ENCODE measurements around the gene ENTPD1.
A peak's percentile ranks its signal among the peaks of the same experiment; 100 is the strongest.
"Not testable (repeated sequence)": the region's sequence is repeated elsewhere in the genome, so short reads cannot be mapped to it uniquely, and the experiment has no call there.

Gene ENTPD1

DNA sequence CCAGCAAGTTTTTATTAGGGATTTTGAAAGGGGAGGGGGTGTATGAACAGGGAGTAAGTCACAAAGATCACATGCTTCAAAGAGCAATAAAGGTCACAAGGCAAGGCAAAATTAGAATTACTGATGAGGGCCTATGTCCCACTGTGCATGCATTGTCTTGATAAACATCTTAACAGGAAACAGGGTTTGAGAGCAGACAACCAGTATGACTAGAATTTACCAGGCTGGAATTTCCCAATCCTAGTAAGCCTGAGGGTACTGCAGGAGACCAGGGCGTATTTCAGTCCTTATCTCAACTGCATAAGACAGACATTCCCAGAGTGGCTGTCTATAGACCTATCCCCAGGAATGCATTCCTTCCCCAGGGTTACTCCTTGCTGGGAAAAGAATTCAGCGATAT is 44.3 kb downstream of the ENTPD1 start:
- Mint-ChIP-seq H3K27me3 (peaks cover 16% of the 10 kb centered on the region), H3K9me3 (peaks cover 0 to 23% of the 10 kb centered on the region in 2 donors), H3K4me1 (peaks cover 17% of the 10 kb centered on the region)
- not testable (repeated sequence) for H3K27ac Mint-ChIP-seq, DNase-seq, ATAC-seq, H3K4me3 Mint-ChIP-seq

DNA sequence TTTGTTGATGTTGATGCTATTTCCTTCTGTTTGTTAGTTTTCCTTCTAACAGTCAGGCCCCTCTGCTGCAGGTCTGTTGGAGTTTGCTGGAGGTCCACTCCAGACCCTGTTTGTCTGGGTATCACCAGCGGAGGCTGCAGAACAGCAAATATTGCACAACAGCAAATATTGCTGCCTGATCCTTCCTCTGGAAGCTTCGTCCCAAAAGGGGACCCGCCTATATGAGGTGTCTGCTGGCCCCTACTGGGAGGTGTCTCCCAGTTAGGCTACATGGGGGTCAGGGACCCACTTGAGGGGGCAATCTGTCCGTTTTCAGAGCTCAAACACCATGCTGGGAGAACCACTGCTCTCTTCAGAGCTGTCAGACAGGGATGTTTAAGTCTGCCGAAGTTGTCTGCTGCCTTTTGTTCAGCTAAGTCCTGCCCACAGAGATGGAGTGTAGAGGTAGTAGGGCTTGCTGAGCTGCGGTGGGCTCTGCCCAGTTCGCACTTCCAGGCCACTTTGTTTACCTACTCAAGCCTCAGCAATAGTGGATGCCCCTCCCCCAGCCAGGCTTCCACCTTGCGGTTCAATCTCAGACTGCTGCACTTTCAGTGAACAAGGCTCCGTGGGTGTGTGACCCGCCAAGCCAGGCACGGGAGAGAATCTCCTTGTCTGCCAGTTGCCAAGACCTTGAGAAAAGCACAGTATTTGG is 50.9 kb downstream of the ENTPD1 start:
- not testable (repeated sequence) for H3K4me1 Mint-ChIP-seq, H3K4me3 Mint-ChIP-seq, H3K9me3 Mint-ChIP-seq, ATAC-seq, DNase-seq, H3K27ac Mint-ChIP-seq
- peaks cover 49% of the 10 kb centered on the region for H3K27me3 Mint-ChIP-seq

- H3K4me3 Mint-ChIP-seq, ATAC-seq, H3K9me3 Mint-ChIP-seq, H3K4me1 Mint-ChIP-seq, DNase-seq, H3K27ac Mint-ChIP-seq: not testable (repeated sequence)
- peaks cover 48% of the 10 kb centered on the region for H3K27me3 Mint-ChIP-seq
Observed at GRCh38 chr10:95808705-95809308, 52.8 kb downstream of the ENTPD1 start.

DNA sequence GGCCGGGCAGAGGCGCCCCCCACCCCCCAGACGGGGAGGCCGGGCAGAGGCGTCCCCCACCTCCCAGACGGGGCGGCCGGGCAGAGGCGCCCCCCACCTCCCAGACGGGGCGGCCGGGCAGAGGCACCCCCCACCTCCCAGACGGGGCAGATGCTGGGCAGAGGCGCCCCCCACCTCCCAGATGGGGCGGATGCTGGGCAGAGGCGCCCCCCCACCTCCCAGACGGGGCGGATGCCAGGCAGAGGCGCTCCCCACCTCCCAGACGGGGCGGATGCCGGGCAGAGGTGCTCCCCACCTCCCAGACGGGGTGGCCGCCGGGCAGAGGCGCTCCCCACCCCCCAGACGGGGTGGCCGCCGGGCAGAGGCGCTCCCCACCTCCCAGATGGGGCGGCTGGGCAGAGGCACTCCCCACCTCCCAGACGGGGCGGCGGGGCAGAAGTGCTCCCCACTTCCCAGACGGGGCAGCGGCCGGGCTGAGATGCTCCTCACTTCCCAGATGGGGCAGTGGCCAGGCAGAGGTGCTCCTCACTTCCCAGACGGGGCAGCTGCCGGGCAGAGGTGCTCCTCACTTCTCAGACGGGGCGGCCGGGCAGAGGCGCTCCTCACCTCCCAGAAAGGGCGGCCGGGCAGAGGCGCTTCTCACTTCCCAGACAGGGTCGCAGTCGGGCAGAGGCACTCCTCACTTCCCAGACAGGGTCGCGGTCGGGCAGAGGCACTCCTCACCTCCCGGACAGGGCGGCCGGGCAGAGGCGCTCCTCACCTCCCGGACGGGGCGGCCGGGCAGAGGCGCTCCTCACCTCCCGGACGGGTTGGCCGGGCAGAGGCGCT is 53.6 kb downstream of the ENTPD1 start:
- no peak overlapping the region for H3K27ac Mint-ChIP-seq
- peak; percentile 64 for ATAC-seq
- peaks cover 0 to under 1% of the 10 kb centered on the region in 2 donors for H3K9me3 Mint-ChIP-seq
- H3K27me3 Mint-ChIP-seq = peaks cover 40% of the 10 kb centered on the region
- H3K4me3 Mint-ChIP-seq = no peak overlapping the region
- DNase-seq = no peak
- H3K4me1 Mint-ChIP-seq = peaks cover 6% of the 10 kb centered on the region

- Mint-ChIP-seq H3K4me3 (no peak overlapping the region), H3K27me3 (peaks cover 33% of the 10 kb centered on the region), H3K9me3 (no peaks in the 10 kb centered on the region), H3K27ac (no peak overlapping the region), H3K4me1 (peaks cover 6% of the 10 kb centered on the region)
- DNase-seq = no peak
- ATAC-seq = no peak
Observed at GRCh38 chr10:95810198-95810976, 54.4 kb downstream of the ENTPD1 start.

GRCh38 chr10:95813054-95813685 is 57.2 kb downstream of the ENTPD1 start:
- Mint-ChIP-seq H3K4me3 (no peak overlapping the region), H3K4me1 (peaks cover 6% of the 10 kb centered on the region), H3K27me3 (peaks cover 19% of the 10 kb centered on the region), H3K27ac (no peak overlapping the region), H3K9me3 (peaks cover 4 to 7% of the 10 kb centered on the region in 2 donors)
- no peak for DNase-seq
- ATAC-seq = no peak

DNA sequence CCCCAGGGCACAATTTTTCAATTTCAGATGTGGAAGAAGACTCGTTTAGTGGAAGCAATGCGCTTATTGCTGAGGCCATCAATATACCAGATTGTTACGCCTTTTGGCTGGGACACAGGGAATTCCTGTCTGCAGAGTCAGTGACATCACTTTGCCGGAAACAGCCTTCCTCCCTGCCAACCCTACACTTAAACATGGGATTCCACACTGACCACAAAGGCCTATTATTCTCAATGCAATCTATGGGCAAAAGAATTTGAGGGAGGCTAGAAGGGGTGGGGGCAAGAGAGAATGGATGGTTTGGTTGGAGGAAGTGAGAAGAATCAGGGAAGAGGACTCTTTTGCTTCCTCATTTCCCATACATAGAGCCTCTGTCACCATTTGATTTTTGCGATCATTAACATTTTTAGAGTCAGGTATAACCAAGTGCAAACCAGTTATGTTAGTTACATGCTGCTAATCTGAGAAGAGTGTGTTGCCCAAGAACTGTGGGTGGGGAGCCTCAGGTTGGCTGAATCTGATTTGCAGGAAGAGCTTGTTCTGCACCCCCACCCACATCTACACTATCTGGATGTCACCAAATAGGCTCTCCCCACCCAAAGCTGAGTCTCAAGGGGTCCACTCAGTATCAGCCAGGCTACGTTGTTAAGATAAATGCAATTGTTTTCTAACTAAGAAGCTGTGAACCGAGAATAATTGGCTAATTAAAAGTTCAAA is 58.2 kb downstream of the ENTPD1 start:
- ATAC-seq (no peak), DNase-seq (no peak)
- H3K27ac Mint-ChIP-seq = no peak overlapping the region

GRCh38 chr10:95815133-95815532 is 59.2 kb downstream of the ENTPD1 start:
- ATAC-seq (no peak), DNase-seq (no peak)
- Mint-ChIP-seq H3K27ac (no peak overlapping the region), H3K4me1 (peaks cover 16% of the 10 kb centered on the region), H3K4me3 (no peak overlapping the region), H3K9me3 (peaks cover 4 to 7% of the 10 kb centered on the region in 2 donors), H3K27me3 (peaks cover 16% of the 10 kb centered on the region)

More for the DNA sequence above, 58.2 kb downstream of the ENTPD1 start:
- H3K4me1 Mint-ChIP-seq = peaks cover 8% of the 10 kb centered on the region
- H3K4me3 Mint-ChIP-seq = no peak overlapping the region
- H3K9me3 Mint-ChIP-seq = peaks cover 4 to 7% of the 10 kb centered on the region in 2 donors
- H3K27me3 Mint-ChIP-seq = peaks cover 16% of the 10 kb centered on the region

DNA sequence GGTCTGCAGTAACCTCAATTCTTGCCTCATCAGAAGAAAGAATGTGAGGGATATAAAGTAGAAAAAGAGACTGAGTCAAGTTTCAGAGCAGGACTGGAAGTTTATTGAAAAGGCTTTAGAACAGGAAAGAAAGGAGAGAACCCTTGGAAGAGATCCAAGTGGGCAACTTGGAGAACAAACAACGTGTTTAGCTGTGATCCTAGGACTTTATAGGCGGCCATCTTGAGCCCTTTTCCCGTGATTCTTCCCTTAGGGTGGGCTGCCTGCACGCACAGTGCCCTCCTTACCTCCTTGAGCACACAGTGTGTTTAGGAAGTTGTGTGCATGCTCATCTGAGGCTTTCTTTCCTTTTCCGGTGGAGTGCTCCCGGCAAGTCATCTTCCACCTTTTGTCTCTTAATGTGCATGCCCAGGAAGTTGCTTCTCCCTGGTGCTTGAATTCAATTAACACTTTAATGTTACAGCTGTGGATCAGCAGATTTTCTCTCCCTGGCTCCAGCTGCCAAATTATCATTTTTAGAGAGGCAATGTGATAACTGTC is 59.8 kb downstream of the ENTPD1 start:
- no peak for DNase-seq
- peaks cover 22% of the 10 kb centered on the region for H3K4me1 Mint-ChIP-seq
- H3K27me3 Mint-ChIP-seq = peaks cover 16% of the 10 kb centered on the region

GRCh38 chr10:95818010-95818409 is 62.0 kb downstream of the ENTPD1 start:
- no peak for DNase-seq
- H3K27ac Mint-ChIP-seq = no peak overlapping the region
- H3K4me3 Mint-ChIP-seq = no peak overlapping the region
- H3K9me3 Mint-ChIP-seq = peaks cover 4 to 7% of the 10 kb centered on the region in 2 donors
- no peak for ATAC-seq
- peaks cover 34% of the 10 kb centered on the region for H3K4me1 Mint-ChIP-seq
- peaks cover 16% of the 10 kb centered on the region for H3K27me3 Mint-ChIP-seq

More for the DNA sequence above, 59.8 kb downstream of the ENTPD1 start:
- Mint-ChIP-seq H3K9me3 (peaks cover 4 to 7% of the 10 kb centered on the region in 2 donors), H3K27ac (no peak overlapping the region), H3K4me3 (no peak overlapping the region)
- ATAC-seq = no peak

GRCh38 chr10:95818668-95819067 is 62.7 kb downstream of the ENTPD1 start:
- Mint-ChIP-seq H3K4me1 (peaks cover 34% of the 10 kb centered on the region), H3K27me3 (peaks cover 16% of the 10 kb centered on the region), H3K9me3 (peaks cover 4 to 7% of the 10 kb centered on the region in 2 donors), H3K27ac (no peak overlapping the region), H3K4me3 (no peak overlapping the region)
- no peak for ATAC-seq
- DNase-seq = no peak

DNA sequence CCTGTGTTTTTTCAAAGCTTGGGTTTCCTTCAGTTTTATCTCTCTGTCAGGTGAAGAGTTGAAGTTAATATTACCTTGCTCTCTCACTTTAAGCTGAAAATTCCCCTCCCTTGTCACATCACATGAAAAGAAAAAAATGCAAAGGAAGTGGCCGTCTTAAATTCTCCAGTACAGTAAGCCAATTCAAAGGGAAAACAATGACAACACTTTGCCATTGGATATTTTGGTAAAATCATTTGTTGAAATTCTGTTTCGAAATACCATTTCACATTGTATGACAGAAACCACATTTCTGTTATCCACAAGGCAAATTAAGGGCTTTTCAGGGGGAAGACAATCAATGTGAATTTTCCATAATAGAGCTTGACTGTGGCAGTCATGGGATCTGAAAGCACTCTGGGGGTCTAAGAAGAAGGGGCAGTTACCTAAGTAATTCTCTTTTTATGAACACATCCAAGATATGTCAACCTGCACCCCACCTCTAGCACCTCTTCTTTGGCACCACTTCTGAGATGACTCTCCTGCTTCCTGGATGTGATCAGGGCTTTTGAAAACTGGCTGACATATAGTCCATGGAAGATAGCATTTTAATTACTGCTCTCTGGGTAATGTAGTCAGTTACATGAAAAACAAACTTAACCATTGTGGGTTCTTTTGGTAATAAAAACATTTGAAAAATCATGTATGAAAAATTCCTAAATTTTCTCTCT is 63.8 kb downstream of the ENTPD1 start:
- peaks cover 28% of the 10 kb centered on the region for H3K4me1 Mint-ChIP-seq

DNA sequence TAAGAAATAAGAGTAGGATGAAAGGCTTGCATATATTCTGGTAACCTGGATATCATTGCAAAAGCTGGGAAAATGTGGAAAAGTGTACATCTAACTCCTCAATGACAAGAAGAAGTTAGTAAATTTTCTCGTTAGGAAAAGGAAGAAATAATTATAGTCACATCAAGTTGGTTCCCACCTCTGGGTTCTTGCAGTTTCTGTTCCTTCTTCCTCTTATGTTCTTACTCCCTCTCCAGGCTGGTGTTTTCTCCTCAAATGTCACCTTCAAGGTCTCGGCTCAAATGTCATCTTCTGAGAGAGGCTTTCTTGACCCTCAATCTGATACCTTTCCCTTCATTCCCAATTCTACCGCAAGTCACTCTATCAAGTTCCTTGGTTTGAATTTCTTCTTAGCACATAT is 64.4 kb downstream of the ENTPD1 start:
- H3K27ac Mint-ChIP-seq = no peak overlapping the region
- ATAC-seq (no peak), DNase-seq (no peak)
- no peak overlapping the region for H3K4me3 Mint-ChIP-seq
- H3K27me3 Mint-ChIP-seq = peaks cover 16% of the 10 kb centered on the region
- H3K9me3 Mint-ChIP-seq = peaks cover 4 to 7% of the 10 kb centered on the region in 2 donors
- H3K4me1 Mint-ChIP-seq = peaks cover 28% of the 10 kb centered on the region

More for the DNA sequence above, 63.8 kb downstream of the ENTPD1 start:
- Mint-ChIP-seq H3K9me3 (peaks cover 4 to 7% of the 10 kb centered on the region in 2 donors), H3K27me3 (peaks cover 16% of the 10 kb centered on the region), H3K4me3 (peak overlapping the region in 1 of 2 donors; percentile 32), H3K27ac (no peak overlapping the region)
- DNase-seq (no peak), ATAC-seq (no peak)

Data from stimulated activated naive CD8-positive, alpha-beta T cell treated with anti-CD3 and anti-CD28 coated beads, Interleukin-15, amount 100 ng/mL, for 72 hours (primary cell).